ENCODE measurements around the gene BPI.

GRCh38 chr20:38331245-38331644 lies 27.3 kb downstream of the BPI start:
- no peak for TF ChIP-seq EZH2phosphoT487 (IDR thresholded peaks at IDR 0.05; ENCODE audit: low read depth)
- TF ChIP-seq, protein P1, sequence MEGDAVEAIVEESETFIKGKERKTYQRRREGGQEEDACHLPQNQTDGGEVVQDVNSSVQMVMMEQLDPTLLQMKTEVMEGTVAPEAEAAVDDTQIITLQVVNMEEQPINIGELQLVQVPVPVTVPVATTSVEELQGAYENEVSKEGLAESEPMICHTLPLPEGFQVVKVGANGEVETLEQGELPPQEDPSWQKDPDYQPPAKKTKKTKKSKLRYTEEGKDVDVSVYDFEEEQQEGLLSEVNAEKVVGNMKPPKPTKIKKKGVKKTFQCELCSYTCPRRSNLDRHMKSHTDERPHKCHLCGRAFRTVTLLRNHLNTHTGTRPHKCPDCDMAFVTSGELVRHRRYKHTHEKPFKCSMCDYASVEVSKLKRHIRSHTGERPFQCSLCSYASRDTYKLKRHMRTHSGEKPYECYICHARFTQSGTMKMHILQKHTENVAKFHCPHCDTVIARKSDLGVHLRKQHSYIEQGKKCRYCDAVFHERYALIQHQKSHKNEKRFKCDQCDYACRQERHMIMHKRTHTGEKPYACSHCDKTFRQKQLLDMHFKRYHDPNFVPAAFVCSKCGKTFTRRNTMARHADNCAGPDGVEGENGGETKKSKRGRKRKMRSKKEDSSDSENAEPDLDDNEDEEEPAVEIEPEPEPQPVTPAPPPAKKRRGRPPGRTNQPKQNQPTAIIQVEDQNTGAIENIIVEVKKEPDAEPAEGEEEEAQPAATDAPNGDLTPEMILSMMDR (IDR thresholded peaks at IDR 0.05; ENCODE audit: low read depth, low read length) = no peak
